GM19463 (cell line): Measurements from ENCODE around the gene HOXC5.
"Not testable (repeated sequence)": the region's sequence is repeated elsewhere in the genome, so short reads cannot be mapped to it uniquely, and the experiment has no call there.

ENCODE experiments used
- ATAC-seq: cut with Tn5 transposase; IDR thresholded peaks from one replicate; pipeline ENCODE4 v1.9.1; 2021; ENCODE audit warnings: mild to moderate bottlenecking, moderate library complexity; ENCODE audit not compliant: unreplicated experiment

HOXC5 gene

GRCh38 chr12:54060174-54060974, 27.5 kb downstream of the HOXC5 start:
- no peak for ATAC-seq

GRCh38 chr12:54060975-54061778, 28.3 kb downstream of the HOXC5 start:
- no peak for ATAC-seq

- ATAC-seq: no peak
Measured at GRCh38 chr12:54065677-54066076, 32.8 kb downstream of the HOXC5 start.

- ATAC-seq: no peak
Measured at GRCh38 chr12:54066408-54066807, 33.6 kb downstream of the HOXC5 start.

- no peak for ATAC-seq
Measured at GRCh38 chr12:54068418-54069070, 35.7 kb downstream of the HOXC5 start.

GRCh38 chr12:54071942-54072341, 39.1 kb downstream of the HOXC5 start:
- ATAC-seq: no peak

- ATAC-seq: no peak
Measured at GRCh38 chr12:54074308-54074707, 41.5 kb downstream of the HOXC5 start.

GRCh38 chr12:54075409-54075808, 42.6 kb downstream of the HOXC5 start:
- no peak for ATAC-seq

GRCh38 chr12:54075974-54076373, 43.1 kb downstream of the HOXC5 start:
- ATAC-seq: no peak

GRCh38 chr12:54077843-54078242, 45.0 kb downstream of the HOXC5 start:
- not testable (repeated sequence) for ATAC-seq

- ATAC-seq: not testable (repeated sequence)
Measured at GRCh38 chr12:54079115-54079514, 46.3 kb downstream of the HOXC5 start.

GRCh38 chr12:54080008-54080924, 47.4 kb downstream of the HOXC5 start:
- ATAC-seq: not testable (repeated sequence)

- ATAC-seq: not testable (repeated sequence)
Measured at GRCh38 chr12:54081053-54081514, 48.2 kb downstream of the HOXC5 start.

- ATAC-seq: not testable (repeated sequence)
Measured at GRCh38 chr12:54081581-54082396, 48.9 kb downstream of the HOXC5 start.

GRCh38 chr12:54082397-54082892, 49.6 kb downstream of the HOXC5 start:
- no peak for ATAC-seq
